Astrocyte of the spinal cord (primary cell): Measurements from ENCODE around the gene CLN6.

Experiments used
- DNase-seq: peaks from one replicate; pipeline ENCODE4 v3.0.0; 2011; ENCODE audit warnings: low read depth, low spot score
- H3K4me3 ChIP-seq: 2 replicates; pipeline ENCODE4 v1.5.1; 2011; ENCODE audit warnings: low read depth, mild to moderate bottlenecking, low read length, moderate library complexity
- CTCF ChIP-seq: IDR thresholded peaks from 2 replicates; pipeline ENCODE4 v1.5.1; 2012; ENCODE audit warnings: low read depth, mild to moderate bottlenecking, low read length, inconsistent platforms
- in situ Hi-C: cut with HindIII; loops from 2 replicates; pipeline ENCODE4 v1.10.0; 2017; ENCODE audit warnings: low sequenced_read_pairs

CLN6 gene

GRCh38 chr15:68187559-68187958 lies 42.0 kb downstream of the CLN6 start:
- TF ChIP-seq CTCF = no peak
- H3K4me3 ChIP-seq = no peak overlapping the region
- peak; percentile 86 for DNase-seq
- in situ Hi-C loops = no loop called here

DNA sequence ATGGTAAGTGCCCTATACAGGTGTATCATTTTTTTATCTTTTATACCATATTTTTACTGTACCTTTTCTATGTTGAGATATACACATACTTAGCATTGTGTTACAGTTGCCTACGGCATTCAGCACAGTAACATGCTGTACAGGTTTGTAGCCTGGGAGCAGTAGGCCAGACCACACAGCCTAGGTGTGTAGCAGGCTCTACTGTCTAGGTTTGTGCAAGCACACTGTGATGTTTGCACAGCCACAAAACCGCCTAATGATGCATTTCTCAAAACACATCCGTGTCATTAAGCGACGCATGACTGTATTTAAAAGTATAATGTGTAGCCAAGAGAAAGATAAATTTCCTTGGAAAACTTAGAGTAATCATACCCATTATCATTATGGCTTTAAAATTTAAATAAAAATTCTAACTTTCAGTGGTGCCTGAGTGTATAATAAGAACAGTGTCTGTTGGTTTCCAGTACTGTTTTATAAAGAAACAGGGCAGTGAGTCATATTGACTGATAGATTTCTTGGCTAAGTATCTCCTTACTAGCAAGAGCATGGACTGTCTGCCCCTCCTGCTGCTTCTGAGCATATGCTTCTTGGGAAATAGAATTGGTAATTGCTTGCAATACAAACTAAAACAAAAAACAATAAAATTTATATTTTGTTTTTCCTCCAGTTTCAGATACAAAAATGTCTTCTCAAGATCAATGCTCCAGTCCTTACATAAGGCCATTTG lies 42.7 kb downstream of the CLN6 start:
- no peak overlapping the region for H3K4me3 ChIP-seq
- in situ Hi-C loops = no loop called here
- peak; percentile 1 for TF ChIP-seq CTCF
- DNase-seq = peak; percentile 80

DNA sequence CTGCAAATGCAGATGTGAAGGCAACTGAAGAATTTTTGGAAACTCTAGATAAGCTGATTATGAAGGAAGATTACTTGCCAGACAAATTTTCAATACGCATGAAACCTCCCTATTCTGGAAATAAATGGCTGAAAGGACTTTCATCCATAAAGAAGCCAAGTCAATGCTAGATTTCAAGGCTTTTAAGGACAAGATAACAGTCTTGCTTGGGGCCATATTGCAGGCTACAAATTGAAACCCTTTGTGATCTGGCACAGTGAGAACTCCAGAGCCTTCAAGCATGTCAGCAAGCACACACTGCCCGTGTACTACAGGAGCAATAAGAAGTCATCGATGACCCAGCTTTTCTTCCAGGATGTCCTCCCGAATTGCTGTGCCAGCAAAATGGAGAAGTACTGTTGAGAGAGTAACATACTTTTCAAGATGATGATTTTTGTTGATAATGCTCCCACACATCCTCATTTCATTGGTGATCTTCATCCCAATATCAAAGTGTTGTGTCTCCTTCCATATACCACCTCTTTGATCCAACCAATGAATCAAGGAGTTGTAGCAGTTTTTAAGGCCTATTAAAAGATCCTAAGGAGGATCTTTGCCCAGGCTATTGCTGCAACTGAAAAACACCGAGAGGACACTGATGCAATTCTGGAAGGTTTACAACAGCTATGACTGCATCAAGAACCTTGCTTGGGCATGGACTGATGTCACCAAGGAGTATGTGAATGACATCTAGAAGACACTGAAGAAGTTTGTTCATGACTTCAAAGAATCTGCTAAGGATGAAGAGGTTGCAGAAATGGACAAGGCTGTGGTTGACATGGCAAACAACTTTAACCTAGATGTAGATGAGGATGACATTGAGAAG lies 44.7 kb downstream of the CLN6 start:
- in situ Hi-C loops = no loop called here
- no peak overlapping the region for H3K4me3 ChIP-seq
- no peak for DNase-seq
- TF ChIP-seq CTCF = no peak

DNA sequence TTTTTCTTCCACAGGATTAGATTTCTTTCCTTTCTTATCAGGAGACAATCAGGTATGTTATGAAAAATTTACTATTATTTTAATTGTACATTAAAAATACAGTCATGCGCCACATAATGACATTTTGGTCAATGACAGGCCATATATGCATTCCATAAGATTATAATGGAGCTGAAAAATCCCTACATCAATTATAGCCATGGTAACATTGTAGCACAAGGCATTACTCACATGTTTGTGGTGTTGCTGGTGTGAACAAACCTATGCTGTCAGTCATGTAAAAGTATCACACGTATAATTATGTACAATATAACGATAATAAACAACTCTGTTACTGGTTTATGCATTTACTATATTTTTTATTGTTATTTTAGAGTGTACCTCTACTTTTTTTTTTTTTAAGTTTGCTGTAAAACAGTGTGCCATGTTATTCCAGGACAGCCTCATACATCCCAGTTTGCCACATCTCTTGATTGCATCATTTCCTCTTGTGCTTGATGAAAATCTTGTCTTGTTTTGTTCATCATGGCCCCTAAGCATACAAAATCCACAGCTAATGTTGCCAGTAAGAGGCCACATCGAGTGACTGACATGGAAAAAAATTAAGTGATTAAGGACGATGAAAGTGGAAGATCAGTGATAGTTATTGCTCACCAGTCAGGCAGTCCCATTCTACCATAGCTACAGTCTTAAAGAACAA lies 45.8 kb downstream of the CLN6 start:
- no peak for DNase-seq

DNA sequence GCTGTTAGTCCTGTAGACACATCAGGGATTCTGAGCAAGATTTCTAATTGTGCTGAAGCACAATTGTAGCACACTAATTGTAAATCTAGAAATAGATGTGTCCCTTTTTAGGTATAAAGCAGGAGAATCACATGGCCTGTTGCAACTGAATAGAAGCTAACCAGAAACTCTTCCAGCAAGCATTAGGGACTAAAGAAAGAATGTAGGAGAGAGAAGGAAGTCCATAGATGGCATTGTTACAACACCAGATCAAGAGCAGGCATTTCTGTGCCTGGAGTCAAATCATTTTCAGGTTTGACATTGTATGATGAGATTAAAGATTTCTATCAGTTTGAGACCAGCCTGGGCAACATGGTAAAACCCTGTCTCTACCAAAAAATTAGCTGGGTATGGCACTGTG lies 51.8 kb downstream of the CLN6 start:
- no peak overlapping the region for H3K4me3 ChIP-seq
- in situ Hi-C loops = no loop called here
- no peak for TF ChIP-seq CTCF
- DNase-seq = no peak

More for the DNA sequence above, 45.8 kb downstream of the CLN6 start:
- in situ Hi-C loops = no loop called here
- H3K4me3 ChIP-seq = no peak overlapping the region
- no peak for TF ChIP-seq CTCF

DNA sequence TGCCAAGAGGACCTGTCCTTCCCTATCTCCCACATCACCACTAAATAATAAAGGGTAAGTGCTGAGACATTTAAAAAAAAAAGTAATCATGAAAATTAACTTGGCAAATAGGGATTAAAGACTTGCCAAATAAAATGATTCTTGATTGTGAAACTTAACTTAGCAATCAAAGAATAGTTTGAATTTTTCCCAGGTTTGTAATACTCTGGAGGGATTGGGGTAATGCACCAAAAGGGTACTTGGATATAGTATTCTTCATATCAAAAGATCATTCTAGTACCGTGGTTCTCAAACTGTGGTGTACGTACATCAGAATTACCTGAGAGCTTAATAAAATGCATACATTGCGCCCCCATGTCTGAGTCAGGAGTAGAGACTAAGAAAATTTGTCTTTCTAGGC lies 52.9 kb downstream of the CLN6 start:
- no peak for TF ChIP-seq CTCF
- no peak overlapping the region for H3K4me3 ChIP-seq
- in situ Hi-C loops = no loop called here
- no peak for DNase-seq
